Measurements from ENCODE around the gene PDZD4. TPM values are rescaled to one million over a fixed set of nuclear protein-coding genes. Genes with fewer than 3 reads are reported as not detected.

PDZD4 gene
- total and polyA plus RNA-seq, 2 of the 4 experiments (the other 2 are of a cell fraction), result under 0.01 to 0.38 TPM

DNA sequence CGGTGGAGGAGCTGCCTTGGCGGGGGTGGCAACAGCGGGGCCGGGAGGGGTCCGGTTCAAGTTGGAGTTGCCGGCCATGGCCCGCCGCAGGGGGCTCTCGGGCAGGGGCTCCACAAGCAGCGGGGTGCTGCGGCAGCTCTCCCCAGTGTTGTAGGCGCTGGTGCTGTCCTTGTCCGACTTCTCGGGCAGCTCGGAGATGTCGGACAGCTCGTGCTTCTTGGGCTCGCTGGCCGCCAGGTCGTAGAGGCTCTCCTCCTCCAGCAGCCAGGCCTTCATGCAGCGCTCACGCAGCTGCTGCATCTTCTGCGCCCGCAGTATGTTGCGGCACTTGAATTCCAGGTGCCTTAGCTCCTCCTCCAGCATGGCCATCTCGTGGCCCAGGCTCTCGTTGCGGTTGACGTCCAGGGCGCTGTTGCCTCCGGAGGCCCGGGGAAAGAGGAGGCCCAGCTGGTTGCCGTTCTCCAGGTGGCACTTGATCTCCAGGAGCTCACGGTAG lies 26.2 kb downstream of the PDZD4 start:
- in situ Hi-C loops (cut with MboI; ENCODE audit: low sequenced_read_pairs), result no loop called here
- no peak overlapping the region for H2BK120ac ChIP-seq (ENCODE audit: low read depth, low read length)

More for the DNA sequence above, 26.2 kb downstream of the PDZD4 start:
- peaks cover 2% of the 10 kb centered on the region; the same call in 1 of the 2 replicates for H3K36me3 ChIP-seq (ENCODE audit: control insufficient read depth, insufficient read depth, low read length)
- no peak overlapping the region for H3K14ac ChIP-seq (replicated peaks; ENCODE audit: low read depth, low read length)
- no peak overlapping the region for H3K4ac ChIP-seq (ENCODE audit: low read depth, low read length)
- no peak overlapping the region for H2BK15ac ChIP-seq (ENCODE audit: low read depth, low read length)
- dilution Hi-C loops (cut with HindIII; ENCODE audit: low sequenced_read_pairs, unreplicated experiment), result no loop called here
- H2BK20ac ChIP-seq (ENCODE audit: low read depth, low read length), result no peak overlapping the region
- no peak overlapping the region for H2AK5ac ChIP-seq (ENCODE audit: low read depth, low read length)
- no peaks in the 10 kb centered on the region for H4K20me1 ChIP-seq (ENCODE audit: insufficient read depth, low read length)
- H3K4me2 ChIP-seq (ENCODE audit: low read depth, low read length), result no peak overlapping the region
- peaks cover 4% of the 10 kb centered on the region; the same call in 1 of the 2 replicates for H3K9me3 ChIP-seq (ENCODE audit: control insufficient read depth, insufficient read depth, low read length)
- no peak for DNase-seq
- no peak overlapping the region for H3K23ac ChIP-seq (ENCODE audit: low read depth, low read length)
- BruUV-seq (replicated peaks), result no TSS peak
- H2AFZ ChIP-seq (replicated peaks; ENCODE audit: low read length, poor library complexity), result no peak overlapping the region
- TF ChIP-seq, protein P1, sequence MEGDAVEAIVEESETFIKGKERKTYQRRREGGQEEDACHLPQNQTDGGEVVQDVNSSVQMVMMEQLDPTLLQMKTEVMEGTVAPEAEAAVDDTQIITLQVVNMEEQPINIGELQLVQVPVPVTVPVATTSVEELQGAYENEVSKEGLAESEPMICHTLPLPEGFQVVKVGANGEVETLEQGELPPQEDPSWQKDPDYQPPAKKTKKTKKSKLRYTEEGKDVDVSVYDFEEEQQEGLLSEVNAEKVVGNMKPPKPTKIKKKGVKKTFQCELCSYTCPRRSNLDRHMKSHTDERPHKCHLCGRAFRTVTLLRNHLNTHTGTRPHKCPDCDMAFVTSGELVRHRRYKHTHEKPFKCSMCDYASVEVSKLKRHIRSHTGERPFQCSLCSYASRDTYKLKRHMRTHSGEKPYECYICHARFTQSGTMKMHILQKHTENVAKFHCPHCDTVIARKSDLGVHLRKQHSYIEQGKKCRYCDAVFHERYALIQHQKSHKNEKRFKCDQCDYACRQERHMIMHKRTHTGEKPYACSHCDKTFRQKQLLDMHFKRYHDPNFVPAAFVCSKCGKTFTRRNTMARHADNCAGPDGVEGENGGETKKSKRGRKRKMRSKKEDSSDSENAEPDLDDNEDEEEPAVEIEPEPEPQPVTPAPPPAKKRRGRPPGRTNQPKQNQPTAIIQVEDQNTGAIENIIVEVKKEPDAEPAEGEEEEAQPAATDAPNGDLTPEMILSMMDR (conservative IDR thresholded peaks at IDR 0.05; ENCODE audit: low read depth, low read length), result no peak
- TF ChIP-seq CHD1 (IDR thresholded peaks at IDR 0.05; ENCODE audit: low read depth, low read length) (no peak), FOS (IDR thresholded peaks at IDR 0.05; ENCODE audit: low read depth, low read length) (no peak), USF2 (IDR thresholded peaks at IDR 0.05; ENCODE audit: low read depth, low read length) (no peak), POLR2A (IDR thresholded peaks at IDR 0.05; ENCODE audit: low read depth, low read length) (no peak), MAFK (IDR thresholded peaks at IDR 0.05; ENCODE audit: low read depth, low read length) (no peak), NFE2L2 (IDR thresholded peaks at IDR 0.05; ENCODE audit: low read depth, low read length) (no peak), MXI1 (IDR thresholded peaks at IDR 0.05; ENCODE audit: borderline replicate concordance, low read depth, low read length) (no peak), SMC3 (IDR thresholded peaks at IDR 0.05; ENCODE audit: low read depth, low read length) (no peak), MAZ (IDR thresholded peaks at IDR 0.05; ENCODE audit: borderline replicate concordance, low read depth, low read length) (no peak), RFX5 (IDR thresholded peaks at IDR 0.05; ENCODE audit: low read depth, low read length) (no peak), BHLHE40 (IDR thresholded peaks at IDR 0.05; ENCODE audit: low read depth, low read length) (no peak), RAD21 (IDR thresholded peaks at IDR 0.05; ENCODE audit: low read length) (no peak), RCOR1 (IDR thresholded peaks at IDR 0.05; ENCODE audit: insufficient replicate concordance, low read length) (no peak), CEBPB (IDR thresholded peaks at IDR 0.05; ENCODE audit: low read depth, low read length) (no peak)
- TF ChIP-seq, protein P2, sequence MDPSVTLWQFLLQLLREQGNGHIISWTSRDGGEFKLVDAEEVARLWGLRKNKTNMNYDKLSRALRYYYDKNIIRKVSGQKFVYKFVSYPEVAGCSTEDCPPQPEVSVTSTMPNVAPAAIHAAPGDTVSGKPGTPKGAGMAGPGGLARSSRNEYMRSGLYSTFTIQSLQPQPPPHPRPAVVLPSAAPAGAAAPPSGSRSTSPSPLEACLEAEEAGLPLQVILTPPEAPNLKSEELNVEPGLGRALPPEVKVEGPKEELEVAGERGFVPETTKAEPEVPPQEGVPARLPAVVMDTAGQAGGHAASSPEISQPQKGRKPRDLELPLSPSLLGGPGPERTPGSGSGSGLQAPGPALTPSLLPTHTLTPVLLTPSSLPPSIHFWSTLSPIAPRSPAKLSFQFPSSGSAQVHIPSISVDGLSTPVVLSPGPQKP (IDR thresholded peaks at IDR 0.05; ENCODE audit: borderline replicate concordance, low read depth, low read length), result no peak
- H3K4me3 ChIP-seq (ENCODE audit: insufficient read depth, low read depth, low read length), result no peak overlapping the region
- H4K5ac ChIP-seq (ENCODE audit: low read depth, low read length), result no peak overlapping the region
- H3K4me1 ChIP-seq (ENCODE audit: control insufficient read depth, insufficient read depth, low read length), result no peaks in the 10 kb centered on the region
- no peaks in the 10 kb centered on the region for H3K79me1 ChIP-seq (ENCODE audit: low read depth in 1 of 2, low read length in 2 of 2)
- peak overlapping the region; percentile 72 for H2AK9ac ChIP-seq (replicated peaks; ENCODE audit: low read depth, low read length, poor library complexity)
- ChIA-PET CTCF (no interaction called here), POLR2A (ENCODE audit: unreplicated experiment) (no interaction called here)
- no peak overlapping the region for H4K91ac ChIP-seq (ENCODE audit: insufficient read depth, low read depth, low read length)
- H3K18ac ChIP-seq (ENCODE audit: low read depth, low read length), result no peak overlapping the region
- no peak for ATAC-seq (ENCODE audit: low read depth)
- 93% methylated on average over 16 of the region's 34 CpGs; no CpG with 5 or more reads in 1 of the 2 experiments for WGBS, 2 experiments (ENCODE audit: extremely low coverage in 2 of 2, insufficient read length in 1 of 2)
- H4K8ac ChIP-seq (ENCODE audit: low read depth in 2 of 2, low read length in 2 of 2), result no peak overlapping the region
- no peaks in the 10 kb centered on the region for H3K9me1 ChIP-seq (ENCODE audit: insufficient read depth, low read length)
- no peak overlapping the region for H2BK5ac ChIP-seq (ENCODE audit: low read depth, low read length, poor library complexity, severe bottlenecking)
- H3K27ac ChIP-seq (ENCODE audit: insufficient read depth, low read length), result no peak overlapping the region
- no peaks in the 10 kb centered on the region; the same call in 1 of the 2 replicates for H3K27me3 ChIP-seq (ENCODE audit: control insufficient read depth, insufficient read depth, low read length)
- H3K56ac ChIP-seq (ENCODE audit: extremely low read depth, insufficient read depth, low read length), result no peak overlapping the region
- intact Hi-C loops (cut with micrococcal nuclease), result no loop called here
- H3K9ac ChIP-seq (ENCODE audit: low read depth, low read length), result no peak overlapping the region

Data from IMR-90 (cell line).